GM10266 (cell line): Measurements from ENCODE around the gene SMCP.

Experiments
- DNase-seq: peaks from one replicate; pipeline ENCODE4 v3.0.0; 2012; ENCODE audit errors: extremely low spot score
- CTCF ChIP-seq: IDR thresholded peaks from 2 replicates; pipeline ENCODE4 v1.5.1; 2012; ENCODE audit warnings: mild to moderate bottlenecking, low read depth; ENCODE audit not compliant: control insufficient read depth, insufficient read depth; ENCODE audit errors: missing control alignments

SMCP gene

GRCh38 chr1:152886085-152886484 is 8.0 kb downstream of the SMCP start:
- DNase-seq = no peak
- TF ChIP-seq CTCF = no peak

DNA sequence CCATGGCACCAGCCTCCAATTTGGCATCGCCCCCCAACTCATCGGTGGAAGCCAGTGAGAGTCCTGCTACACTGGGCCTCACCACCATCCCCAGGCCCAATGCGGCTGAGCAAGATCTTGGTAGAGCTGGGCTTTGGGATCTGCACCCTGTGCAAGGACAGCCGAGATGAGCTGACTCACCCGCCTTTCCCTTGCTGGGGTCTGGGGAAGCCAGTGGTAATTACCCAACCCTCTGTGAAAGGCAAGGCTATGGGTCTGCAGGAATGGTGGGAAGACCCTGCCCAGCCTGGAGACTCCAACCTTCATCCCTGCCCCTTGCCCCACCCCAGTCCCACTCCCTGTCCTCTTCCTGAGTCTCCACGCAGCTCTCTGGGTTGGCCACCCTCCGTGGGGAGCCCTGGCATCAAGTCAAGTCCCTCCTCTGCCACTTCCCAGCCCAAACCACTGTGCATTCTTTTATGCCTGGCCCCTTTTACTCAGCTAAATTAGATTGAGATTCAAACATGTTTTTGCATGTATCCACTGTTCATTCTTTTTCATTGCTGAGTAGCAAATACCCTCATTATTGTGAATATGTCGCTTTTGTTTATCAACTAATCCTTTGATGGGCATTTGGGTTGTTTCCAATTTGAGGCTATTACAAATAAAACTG is 8.8 kb downstream of the SMCP start:
- no peak for DNase-seq
- no peak for TF ChIP-seq CTCF

- TF ChIP-seq CTCF = no peak
- DNase-seq = no peak
Observed at GRCh38 chr1:152888126-152888525, 10.0 kb downstream of the SMCP start.

GRCh38 chr1:152899027-152899426 is 20.9 kb downstream of the SMCP start:
- TF ChIP-seq CTCF = no peak
- no peak for DNase-seq

GRCh38 chr1:152899883-152900282 is 21.8 kb downstream of the SMCP start:
- TF ChIP-seq CTCF = no peak
- no peak for DNase-seq

DNA sequence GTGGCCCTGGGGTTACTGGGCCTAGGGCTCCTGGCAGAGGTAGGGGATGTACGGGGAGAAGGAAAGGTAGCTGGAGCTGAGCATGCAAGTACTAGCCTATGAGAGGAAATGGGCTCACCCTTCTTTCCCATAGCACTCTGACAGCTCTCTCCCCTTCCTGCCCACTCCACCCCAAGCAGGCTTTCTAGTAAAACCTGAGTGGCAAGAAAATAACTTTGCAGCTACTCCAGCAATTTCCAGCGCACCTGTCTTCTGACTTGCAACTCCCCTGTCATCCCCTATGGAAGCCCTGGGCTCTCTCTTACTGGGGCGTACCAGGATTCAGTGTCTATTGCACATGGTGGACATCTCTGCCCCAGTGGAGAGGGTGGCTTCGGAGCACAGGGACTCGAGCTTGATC is 23.5 kb downstream of the SMCP start:
- no peak for TF ChIP-seq CTCF
- no peak for DNase-seq

DNA sequence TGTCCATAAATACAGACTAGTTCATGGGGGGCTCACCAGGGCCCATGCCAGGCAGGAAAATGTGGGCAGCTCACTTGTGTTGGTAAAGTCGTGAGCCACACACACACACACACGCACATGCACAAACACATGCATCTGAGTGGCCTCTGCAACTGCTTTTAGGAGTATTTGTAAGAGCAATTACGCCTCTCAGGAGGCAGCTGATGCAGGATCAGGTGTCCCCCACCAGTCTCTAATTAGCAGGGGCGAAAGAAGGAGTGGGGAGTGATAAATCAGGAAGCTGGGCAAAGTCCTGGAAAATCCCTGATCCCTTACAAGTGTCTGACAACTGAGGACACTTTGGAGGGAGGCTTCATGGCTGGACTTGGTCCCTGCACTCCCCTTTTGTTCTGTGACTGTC is 24.5 kb downstream of the SMCP start:
- TF ChIP-seq CTCF = no peak
- no peak for DNase-seq
